GM12874 (cell line): ENCODE measurements around the gene NET1.

ENCODE experiments used
- TF ChIP-seq, protein P1 (sequence below): IDR thresholded peaks from 2 replicates; pipeline ENCODE4 v1.5.1; 2011; ENCODE audit warnings: low read depth, mild to moderate bottlenecking, control low read depth, low read length, moderate library complexity; ENCODE audit not compliant: insufficient read depth

The NET1 gene

GRCh38 chr10:5423771-5424170 lies 11.4 kb downstream of the NET1 start:
- TF ChIP-seq, protein P1, sequence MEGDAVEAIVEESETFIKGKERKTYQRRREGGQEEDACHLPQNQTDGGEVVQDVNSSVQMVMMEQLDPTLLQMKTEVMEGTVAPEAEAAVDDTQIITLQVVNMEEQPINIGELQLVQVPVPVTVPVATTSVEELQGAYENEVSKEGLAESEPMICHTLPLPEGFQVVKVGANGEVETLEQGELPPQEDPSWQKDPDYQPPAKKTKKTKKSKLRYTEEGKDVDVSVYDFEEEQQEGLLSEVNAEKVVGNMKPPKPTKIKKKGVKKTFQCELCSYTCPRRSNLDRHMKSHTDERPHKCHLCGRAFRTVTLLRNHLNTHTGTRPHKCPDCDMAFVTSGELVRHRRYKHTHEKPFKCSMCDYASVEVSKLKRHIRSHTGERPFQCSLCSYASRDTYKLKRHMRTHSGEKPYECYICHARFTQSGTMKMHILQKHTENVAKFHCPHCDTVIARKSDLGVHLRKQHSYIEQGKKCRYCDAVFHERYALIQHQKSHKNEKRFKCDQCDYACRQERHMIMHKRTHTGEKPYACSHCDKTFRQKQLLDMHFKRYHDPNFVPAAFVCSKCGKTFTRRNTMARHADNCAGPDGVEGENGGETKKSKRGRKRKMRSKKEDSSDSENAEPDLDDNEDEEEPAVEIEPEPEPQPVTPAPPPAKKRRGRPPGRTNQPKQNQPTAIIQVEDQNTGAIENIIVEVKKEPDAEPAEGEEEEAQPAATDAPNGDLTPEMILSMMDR = no peak

DNA sequence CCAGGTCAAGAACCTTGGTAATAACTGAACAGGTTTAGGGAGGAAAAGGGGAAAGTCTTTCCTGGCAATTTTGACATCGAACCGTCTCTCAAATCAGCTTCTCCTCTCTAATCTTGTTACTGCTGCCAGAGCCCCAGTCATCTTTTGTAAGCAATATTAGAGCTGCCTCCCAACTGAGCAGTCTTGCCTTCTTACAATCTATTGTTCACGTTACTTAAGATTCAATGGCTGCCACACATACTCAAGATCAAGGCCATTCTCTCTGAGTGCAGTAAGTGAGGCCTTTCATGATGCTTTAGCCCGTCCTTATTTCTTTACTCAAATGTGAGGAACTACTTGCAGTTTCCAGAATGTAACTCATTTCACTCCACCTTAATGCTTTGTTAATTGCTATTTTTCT lies 12.4 kb downstream of the NET1 start:
- TF ChIP-seq, protein P1 = no peak

GRCh38 chr10:5428133-5428532 lies 15.8 kb downstream of the NET1 start:
- TF ChIP-seq, protein P1 = no peak

GRCh38 chr10:5433182-5433581 lies 20.8 kb downstream of the NET1 start:
- TF ChIP-seq, protein P1 = no peak

DNA sequence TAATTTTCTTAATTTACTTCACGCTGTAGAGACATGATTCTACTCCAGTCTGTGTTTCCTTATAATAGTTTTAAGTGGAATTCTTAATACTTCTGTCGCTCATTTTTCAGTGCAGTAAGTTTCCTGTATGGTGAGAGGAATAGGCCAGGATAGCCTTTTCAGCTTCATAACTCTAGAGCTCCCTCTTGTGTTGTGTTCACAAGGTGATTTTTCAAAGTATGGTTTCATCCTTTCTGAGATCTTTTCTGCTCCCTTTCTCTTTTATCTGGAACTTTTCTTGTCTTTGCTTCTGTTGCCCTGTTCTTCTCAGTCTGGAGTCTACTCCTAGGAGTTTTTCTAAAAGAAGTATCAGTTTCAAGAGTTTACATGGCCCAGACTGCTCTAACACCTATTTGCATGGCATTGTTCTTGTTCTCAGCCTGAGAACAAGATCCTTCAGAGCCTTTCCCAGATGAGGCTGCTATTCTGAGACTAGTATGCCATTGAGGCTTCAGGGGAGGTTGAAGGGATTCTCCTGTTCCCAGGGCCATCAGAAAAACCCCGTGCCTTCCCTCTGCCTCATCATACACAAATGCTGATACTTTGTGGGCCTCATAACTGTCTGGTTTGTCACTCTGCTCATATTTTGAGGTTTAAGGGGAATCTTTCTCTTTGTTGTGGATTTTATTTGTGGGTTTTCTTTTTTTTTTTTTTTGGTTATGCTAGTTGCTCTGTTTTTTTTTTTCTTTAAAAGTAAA lies 21.8 kb downstream of the NET1 start:
- TF ChIP-seq, protein P1 = peak; percentile 50

GRCh38 chr10:5435328-5435727 lies 23.0 kb downstream of the NET1 start:
- TF ChIP-seq, protein P1 = no peak

DNA sequence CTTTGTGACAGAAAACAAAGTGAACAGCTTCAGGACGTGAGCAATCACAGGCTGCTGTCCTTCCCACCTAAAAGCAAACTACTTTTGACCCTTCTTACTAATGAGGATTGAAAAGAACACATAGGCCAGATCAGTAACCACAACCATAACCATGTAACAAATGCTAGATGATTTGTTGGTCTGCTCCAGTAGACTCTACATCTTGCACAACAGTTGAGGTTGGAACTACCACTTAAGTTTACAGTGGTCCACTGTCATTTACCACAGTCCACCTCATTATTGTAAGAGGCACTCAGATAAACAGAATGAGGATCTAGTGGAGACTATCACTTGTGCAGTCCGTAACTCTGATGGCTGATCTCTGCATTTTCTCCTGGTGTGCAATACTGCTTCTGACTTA lies 27.8 kb downstream of the NET1 start:
- TF ChIP-seq, protein P1 = no peak
